ENCODE measurements around the gene PKN2. TPM values are rescaled to one million over a fixed set of nuclear protein-coding genes. Genes with fewer than 3 reads are reported as not detected.

The PKN2 gene
- total RNA-seq, 1 experiment from 2014 or later = 32.6 TPM

GRCh38 chr1:88873737-88874349, 189.8 kb downstream of the PKN2 start (continued):
- TF ChIP-seq, protein P1, sequence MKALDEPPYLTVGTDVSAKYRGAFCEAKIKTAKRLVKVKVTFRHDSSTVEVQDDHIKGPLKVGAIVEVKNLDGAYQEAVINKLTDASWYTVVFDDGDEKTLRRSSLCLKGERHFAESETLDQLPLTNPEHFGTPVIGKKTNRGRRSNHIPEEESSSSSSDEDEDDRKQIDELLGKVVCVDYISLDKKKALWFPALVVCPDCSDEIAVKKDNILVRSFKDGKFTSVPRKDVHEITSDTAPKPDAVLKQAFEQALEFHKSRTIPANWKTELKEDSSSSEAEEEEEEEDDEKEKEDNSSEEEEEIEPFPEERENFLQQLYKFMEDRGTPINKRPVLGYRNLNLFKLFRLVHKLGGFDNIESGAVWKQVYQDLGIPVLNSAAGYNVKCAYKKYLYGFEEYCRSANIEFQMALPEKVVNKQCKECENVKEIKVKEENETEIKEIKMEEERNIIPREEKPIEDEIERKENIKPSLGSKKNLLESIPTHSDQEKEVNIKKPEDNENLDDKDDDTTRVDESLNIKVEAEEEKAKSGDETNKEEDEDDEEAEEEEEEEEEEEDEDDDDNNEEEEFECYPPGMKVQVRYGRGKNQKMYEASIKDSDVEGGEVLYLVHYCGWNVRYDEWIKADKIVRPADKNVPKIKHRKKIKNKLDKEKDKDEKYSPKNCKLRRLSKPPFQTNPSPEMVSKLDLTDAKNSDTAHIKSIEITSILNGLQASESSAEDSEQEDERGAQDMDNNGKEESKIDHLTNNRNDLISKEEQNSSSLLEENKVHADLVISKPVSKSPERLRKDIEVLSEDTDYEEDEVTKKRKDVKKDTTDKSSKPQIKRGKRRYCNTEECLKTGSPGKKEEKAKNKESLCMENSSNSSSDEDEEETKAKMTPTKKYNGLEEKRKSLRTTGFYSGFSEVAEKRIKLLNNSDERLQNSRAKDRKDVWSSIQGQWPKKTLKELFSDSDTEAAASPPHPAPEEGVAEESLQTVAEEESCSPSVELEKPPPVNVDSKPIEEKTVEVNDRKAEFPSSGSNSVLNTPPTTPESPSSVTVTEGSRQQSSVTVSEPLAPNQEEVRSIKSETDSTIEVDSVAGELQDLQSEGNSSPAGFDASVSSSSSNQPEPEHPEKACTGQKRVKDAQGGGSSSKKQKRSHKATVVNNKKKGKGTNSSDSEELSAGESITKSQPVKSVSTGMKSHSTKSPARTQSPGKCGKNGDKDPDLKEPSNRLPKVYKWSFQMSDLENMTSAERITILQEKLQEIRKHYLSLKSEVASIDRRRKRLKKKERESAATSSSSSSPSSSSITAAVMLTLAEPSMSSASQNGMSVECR (CRISPR knock-in tag; IDR thresholded peaks at IDR 0.05; ENCODE audit: borderline replicate concordance) = no peak
- TF ChIP-seq FOXJ3 (CRISPR knock-in tag; IDR thresholded peaks at IDR 0.05; ENCODE audit: borderline replicate concordance) = no peak

DNA sequence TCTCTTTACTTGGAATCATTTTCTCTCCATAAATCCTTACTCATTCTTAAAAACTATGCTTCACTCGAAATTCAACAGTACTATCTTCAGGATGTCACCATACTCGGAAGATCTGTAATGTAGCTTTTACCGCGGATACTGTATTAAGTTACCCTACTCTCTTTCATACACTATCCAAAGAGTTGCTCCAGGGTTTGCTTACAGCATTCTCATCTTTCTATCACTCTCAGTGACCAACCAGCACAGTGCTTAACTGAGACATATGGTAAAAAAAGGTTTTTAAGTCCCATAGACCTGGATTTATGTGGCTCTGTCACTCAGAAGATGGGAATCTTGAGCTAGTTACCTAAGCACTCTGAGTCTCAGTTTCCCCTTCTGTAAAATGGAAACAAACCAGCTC, 191.5 kb downstream of the PKN2 start:
- ChIA-PET POLR2A (no interaction called here), CTCF (interaction anchor here (0.6 to 2.2 kb wide), 3 partner anchors 13 to 139 kb away, joined by 3 to 12 read pairs (median 4); no protein-coding TSS in a partner anchor)
- H3K9me3 Mint-ChIP-seq = no peaks in the 10 kb centered on the region
- ATAC-seq = no peak
- H3K4me3 Mint-ChIP-seq = no peak overlapping the region
- 0 out of 2 replicates have a peak, but pooled peaks cover 2% of the 10 kb centered on the region for H3K36me3 Mint-ChIP-seq
- H3K27ac Mint-ChIP-seq = no peak overlapping the region
- H3K27me3 Mint-ChIP-seq (ENCODE audit: low read depth) = no peaks in the 10 kb centered on the region
- DNase-seq (ENCODE audit: low spot score) = no peak
- TF ChIP-seq KAT7 (CRISPR knock-in tag; IDR thresholded peaks at IDR 0.05; ENCODE audit: borderline replicate concordance) (no peak), SOX15 (CRISPR knock-in tag; IDR thresholded peaks at IDR 0.05) (no peak), TP53 (CRISPR knock-in tag; IDR thresholded peaks at IDR 0.05) (no peak), PRRX2 (CRISPR knock-in tag; IDR thresholded peaks at IDR 0.05) (no peak), ZNF671 (CRISPR knock-in tag; IDR thresholded peaks at IDR 0.05) (no peak), NFE2L1 (CRISPR knock-in tag; IDR thresholded peaks at IDR 0.05) (no peak), EMX1 (CRISPR knock-in tag; IDR thresholded peaks at IDR 0.05) (no peak), HMGXB4 (CRISPR knock-in tag; IDR thresholded peaks at IDR 0.05) (no peak), ZNF423 (CRISPR knock-in tag; IDR thresholded peaks at IDR 0.05) (no peak), ZNF263 (CRISPR knock-in tag; IDR thresholded peaks at IDR 0.05; ENCODE audit: low read depth) (no peak), JUN (CRISPR knock-in tag; IDR thresholded peaks at IDR 0.05) (no peak), FOXJ3 (CRISPR knock-in tag; IDR thresholded peaks at IDR 0.05; ENCODE audit: borderline replicate concordance) (no peak), ZMAT4 (CRISPR knock-in tag; IDR thresholded peaks at IDR 0.05) (no peak), IRF2 (CRISPR knock-in tag; IDR thresholded peaks at IDR 0.05; ENCODE audit: borderline replicate concordance, low read depth) (no peak), CBFB (CRISPR knock-in tag; IDR thresholded peaks at IDR 0.05; ENCODE audit: low read depth) (no peak), ZBTB21 (CRISPR knock-in tag; IDR thresholded peaks at IDR 0.05; ENCODE audit: borderline replicate concordance) (no peak)
- TF ChIP-seq, protein P2, sequence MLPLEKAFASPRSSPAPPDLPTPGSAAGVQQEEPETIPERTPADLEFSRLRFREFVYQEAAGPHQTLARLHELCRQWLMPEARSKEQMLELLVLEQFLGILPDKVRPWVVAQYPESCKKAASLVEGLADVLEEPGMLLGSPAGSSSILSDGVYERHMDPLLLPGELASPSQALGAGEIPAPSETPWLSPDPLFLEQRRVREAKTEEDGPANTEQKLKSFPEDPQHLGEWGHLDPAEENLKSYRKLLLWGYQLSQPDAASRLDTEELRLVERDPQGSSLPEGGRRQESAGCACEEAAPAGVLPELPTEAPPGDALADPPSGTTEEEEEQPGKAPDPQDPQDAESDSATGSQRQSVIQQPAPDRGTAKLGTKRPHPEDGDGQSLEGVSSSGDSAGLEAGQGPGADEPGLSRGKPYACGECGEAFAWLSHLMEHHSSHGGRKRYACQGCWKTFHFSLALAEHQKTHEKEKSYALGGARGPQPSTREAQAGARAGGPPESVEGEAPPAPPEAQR (CRISPR knock-in tag; IDR thresholded peaks at IDR 0.05) = no peak
- TF ChIP-seq, protein P3, sequence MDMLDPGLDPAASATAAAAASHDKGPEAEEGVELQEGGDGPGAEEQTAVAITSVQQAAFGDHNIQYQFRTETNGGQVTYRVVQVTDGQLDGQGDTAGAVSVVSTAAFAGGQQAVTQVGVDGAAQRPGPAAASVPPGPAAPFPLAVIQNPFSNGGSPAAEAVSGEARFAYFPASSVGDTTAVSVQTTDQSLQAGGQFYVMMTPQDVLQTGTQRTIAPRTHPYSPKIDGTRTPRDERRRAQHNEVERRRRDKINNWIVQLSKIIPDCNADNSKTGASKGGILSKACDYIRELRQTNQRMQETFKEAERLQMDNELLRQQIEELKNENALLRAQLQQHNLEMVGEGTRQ (CRISPR knock-in tag; IDR thresholded peaks at IDR 0.05) = no peak
- TF ChIP-seq, protein P4, sequence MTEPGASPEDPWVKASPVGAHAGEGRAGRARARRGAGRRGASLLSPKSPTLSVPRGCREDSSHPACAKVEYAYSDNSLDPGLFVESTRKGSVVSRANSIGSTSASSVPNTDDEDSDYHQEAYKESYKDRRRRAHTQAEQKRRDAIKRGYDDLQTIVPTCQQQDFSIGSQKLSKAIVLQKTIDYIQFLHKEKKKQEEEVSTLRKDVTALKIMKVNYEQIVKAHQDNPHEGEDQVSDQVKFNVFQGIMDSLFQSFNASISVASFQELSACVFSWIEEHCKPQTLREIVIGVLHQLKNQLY (CRISPR knock-in tag; IDR thresholded peaks at IDR 0.05) = no peak
- H3K4me1 Mint-ChIP-seq = no peaks in the 10 kb centered on the region

Data from WTC11 (cell line).